ENCODE data around the gene RSPRY1. TPM values are rescaled to one million over a fixed set of nuclear protein-coding genes. Genes with fewer than 3 reads are reported as not detected.

Gene RSPRY1
- total RNA-seq, 4 donors from 2014 or later, result 13.7 to 27.2 (median 23.1) TPM

DNA sequence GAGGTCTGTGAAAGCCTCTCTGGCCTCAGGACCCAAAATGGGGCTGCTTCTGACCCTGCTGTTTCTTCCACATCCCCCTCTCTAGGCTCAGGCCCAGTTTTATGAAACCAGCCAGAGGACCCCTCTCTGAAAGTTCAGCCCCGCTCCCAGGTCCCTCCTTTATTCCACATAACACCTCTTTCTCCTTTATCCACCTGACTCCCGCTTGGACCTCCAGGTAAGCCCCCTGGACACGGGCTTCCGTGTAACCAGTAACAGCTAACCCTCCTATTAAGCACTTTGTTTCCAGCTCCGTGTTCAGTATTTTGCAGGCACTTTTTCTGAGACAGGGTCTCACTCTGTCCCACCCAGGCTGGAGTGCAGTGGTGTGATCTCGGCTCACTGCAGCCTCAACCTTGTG is 37.6 kb upstream of the RSPRY1 start:
- Histone ChIP-seq H3K36me3 (peaks cover 0 to 19% (median 0%) of the 10 kb centered on the region in 3 donors), H3K4me3 (no peak overlapping the region), H3K4me1 (peaks cover 19 to 54% (median 20%) of the 10 kb centered on the region in 3 donors), H3K27me3 (no peaks in the 10 kb centered on the region), H3K27ac (peak overlapping the region; percentile 62 to 81 (median 72)), H3K9me3 (no peaks in the 10 kb centered on the region)
- WGBS, 2 donors, result 87 to 92% methylated on average over 5 to 6 of the region's 6 CpGs
- intact Hi-C loops (cut with DNase I), result no loop called here
- DNase-seq, result no peak
- TF ChIP-seq, protein P1, sequence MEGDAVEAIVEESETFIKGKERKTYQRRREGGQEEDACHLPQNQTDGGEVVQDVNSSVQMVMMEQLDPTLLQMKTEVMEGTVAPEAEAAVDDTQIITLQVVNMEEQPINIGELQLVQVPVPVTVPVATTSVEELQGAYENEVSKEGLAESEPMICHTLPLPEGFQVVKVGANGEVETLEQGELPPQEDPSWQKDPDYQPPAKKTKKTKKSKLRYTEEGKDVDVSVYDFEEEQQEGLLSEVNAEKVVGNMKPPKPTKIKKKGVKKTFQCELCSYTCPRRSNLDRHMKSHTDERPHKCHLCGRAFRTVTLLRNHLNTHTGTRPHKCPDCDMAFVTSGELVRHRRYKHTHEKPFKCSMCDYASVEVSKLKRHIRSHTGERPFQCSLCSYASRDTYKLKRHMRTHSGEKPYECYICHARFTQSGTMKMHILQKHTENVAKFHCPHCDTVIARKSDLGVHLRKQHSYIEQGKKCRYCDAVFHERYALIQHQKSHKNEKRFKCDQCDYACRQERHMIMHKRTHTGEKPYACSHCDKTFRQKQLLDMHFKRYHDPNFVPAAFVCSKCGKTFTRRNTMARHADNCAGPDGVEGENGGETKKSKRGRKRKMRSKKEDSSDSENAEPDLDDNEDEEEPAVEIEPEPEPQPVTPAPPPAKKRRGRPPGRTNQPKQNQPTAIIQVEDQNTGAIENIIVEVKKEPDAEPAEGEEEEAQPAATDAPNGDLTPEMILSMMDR (IDR thresholded peaks at IDR 0.05), result no peak
- TF ChIP-seq POLR2A (IDR thresholded peaks at IDR 0.05), result no peak

DNA sequence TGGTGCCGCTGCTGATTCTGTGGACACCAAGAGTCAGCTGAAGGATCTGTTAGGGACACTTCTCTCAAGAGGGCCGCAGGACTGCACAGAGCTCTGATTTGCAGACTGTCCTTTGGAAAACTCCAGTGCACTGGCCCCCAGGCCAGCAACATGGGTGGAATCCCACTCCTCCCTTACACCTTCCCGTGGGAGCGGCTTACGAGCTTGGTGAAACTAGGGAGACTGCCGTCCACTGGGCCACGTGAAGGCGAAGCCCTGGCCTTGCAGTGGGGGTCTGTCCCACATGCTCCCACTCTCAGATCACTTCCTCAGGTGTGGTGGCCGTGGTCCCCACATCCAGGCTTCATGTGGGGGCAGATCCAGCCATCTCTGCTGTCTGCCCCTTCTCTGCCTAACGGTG is 36.7 kb upstream of the RSPRY1 start:
- TF ChIP-seq, protein P1 (IDR thresholded peaks at IDR 0.05), result no peak
- intact Hi-C loops (cut with DNase I), result no loop called here
- no peaks in the 10 kb centered on the region for H3K27me3 ChIP-seq
- no peak overlapping the region for H3K4me3 ChIP-seq
- H3K9me3 ChIP-seq, result no peaks in the 10 kb centered on the region
- DNase-seq, result no peak
- peaks cover 19 to 45% (median 20%) of the 10 kb centered on the region in 3 donors for H3K4me1 ChIP-seq
- 88 to 100% methylated on average over 1 to 2 of the region's 10 CpGs for WGBS, 2 donors
- peak overlapping the region in 1 of 4 donors; percentile 65 for H3K27ac ChIP-seq
- peaks cover 3 to 28% (median 7%) of the 10 kb centered on the region in 3 donors for H3K36me3 ChIP-seq

DNA sequence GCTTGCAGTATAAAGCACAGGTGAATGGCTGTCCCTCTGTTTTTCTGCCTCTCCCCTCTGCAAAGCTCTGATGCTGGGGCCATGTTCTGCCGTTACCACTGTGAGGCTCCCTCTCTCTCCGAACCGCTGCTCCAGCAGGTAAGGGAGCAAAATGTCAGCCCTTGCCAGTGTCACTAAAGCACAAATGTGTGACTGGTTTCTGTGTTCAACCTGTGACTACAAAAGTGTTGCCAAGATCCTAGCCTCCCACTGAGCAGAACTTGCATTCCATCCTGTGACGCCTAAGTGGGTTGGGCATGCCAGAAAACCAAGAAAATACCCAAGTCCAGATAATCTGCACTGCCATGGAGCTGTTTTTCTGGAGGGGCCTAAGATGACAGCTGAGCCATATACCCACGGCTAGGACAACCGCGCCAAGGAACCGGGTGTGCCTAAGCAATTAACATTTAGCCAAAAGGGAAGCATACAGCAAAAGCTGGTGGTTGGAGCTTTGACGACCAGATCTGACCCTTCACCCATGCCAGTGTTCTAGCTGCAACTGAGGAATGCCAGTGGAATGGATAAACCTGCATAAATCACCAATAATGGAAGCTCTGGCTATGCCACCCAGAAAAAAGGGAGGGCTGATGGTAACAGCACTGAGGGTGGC is 35.3 kb upstream of the RSPRY1 start:
- TF ChIP-seq, protein P1 (IDR thresholded peaks at IDR 0.05), result no peak
- TF ChIP-seq POLR2A (IDR thresholded peaks at IDR 0.05), result no peak
- peaks cover 19 to 34% (median 20%) of the 10 kb centered on the region in 3 donors for H3K4me1 ChIP-seq
- 79 to 86% methylated on average over 8 of the region's 9 CpGs for WGBS, 2 donors
- no peaks in the 10 kb centered on the region for H3K27me3 ChIP-seq
- no peak overlapping the region for H3K27ac ChIP-seq
- H3K4me3 ChIP-seq, result no peak overlapping the region
- intact Hi-C loops (cut with DNase I), result no loop called here
- DNase-seq, result no peak
- H3K9me3 ChIP-seq, result no peaks in the 10 kb centered on the region
- peaks cover 6 to 42% (median 9%) of the 10 kb centered on the region in 3 donors for H3K36me3 ChIP-seq

DNA sequence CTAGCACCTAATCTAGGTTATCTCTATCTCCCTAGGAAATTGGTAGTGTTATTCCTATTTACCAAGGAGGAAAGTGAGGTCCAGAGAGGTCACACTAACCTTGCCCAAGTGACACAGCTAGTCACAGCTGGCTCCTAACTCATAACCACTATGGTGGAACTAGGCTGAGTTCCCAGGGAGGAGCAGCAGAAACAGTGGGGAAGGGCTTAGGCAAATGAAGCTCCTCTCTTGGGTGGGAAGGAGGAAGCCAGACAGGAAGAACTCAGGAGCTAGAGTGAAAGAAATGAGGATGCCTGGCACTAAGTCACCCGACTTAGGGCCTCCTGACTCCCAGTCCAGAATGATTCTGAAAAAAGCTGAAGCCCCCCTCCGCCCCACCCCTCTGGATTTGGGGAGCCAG is 34.8 kb upstream of the RSPRY1 start:
- Histone ChIP-seq H3K4me1 (peaks cover 19 to 29% (median 20%) of the 10 kb centered on the region in 3 donors), H3K27ac (no peak overlapping the region), H3K4me3 (no peak overlapping the region), H3K27me3 (no peaks in the 10 kb centered on the region), H3K36me3 (peaks cover 6 to 48% (median 9%) of the 10 kb centered on the region in 3 donors), H3K9me3 (no peaks in the 10 kb centered on the region)
- 80 to 81% methylated on average over 2 of the region's 2 CpGs for WGBS, 2 donors
- no peak for DNase-seq
- intact Hi-C loops (cut with DNase I), result no loop called here
- no peak for TF ChIP-seq POLR2A (IDR thresholded peaks at IDR 0.05)
- TF ChIP-seq, protein P1 (IDR thresholded peaks at IDR 0.05), result no peak

DNA sequence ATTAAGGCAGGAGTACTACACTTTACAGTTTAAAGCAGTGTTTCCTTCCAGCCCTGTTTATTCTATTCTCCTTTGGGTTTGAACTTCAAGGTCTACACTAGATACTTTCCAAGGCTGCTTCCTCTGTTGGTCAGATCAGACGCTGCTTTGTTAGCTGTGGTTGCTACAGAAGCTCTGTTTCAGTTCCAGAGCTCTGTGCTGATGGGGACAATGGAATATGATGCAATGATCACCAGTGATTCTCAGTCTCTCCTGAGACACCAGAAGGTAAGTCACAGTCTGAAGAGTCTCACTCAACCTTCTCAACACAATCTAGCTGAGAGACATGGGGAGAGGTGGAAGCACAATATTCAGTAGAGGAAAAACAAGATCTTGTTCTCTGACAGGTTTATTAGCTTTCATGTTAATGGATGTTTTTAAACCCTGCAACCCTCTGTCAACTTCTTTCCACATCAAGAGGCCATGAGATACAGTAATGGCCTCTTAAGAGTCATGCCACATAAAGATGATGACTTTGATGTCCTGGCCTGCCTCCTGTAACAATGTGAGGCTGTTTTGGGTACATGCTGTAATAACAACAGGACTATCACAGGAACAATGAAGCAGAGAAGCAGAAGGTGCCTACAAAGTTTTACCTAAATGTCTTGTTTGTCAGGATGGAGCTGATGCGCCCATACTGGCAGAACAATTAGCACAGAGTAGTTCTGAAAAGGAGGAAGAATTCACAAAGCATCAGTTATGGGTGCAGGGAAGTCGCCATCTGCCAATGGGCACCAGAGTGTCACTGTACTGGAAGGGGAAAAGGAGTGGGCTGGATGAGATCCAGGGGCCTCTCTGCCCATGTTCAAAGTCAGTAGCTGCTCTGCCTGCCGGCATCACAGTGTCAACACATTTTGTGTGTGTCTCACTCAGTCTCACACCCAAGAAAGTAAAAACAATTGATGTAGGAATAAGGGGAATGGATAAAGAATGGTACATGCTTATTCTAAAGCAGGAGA is 33.7 kb upstream of the RSPRY1 start:
- Histone ChIP-seq H3K27me3 (no peaks in the 10 kb centered on the region), H3K4me3 (no peak overlapping the region), H3K27ac (no peak overlapping the region), H3K36me3 (peaks cover 6 to 58% (median 9%) of the 10 kb centered on the region in 3 donors), H3K9me3 (no peaks in the 10 kb centered on the region), H3K4me1 (peaks cover 12 to 19% (median 14%) of the 10 kb centered on the region in 3 donors)
- no peak for TF ChIP-seq POLR2A (IDR thresholded peaks at IDR 0.05)
- TF ChIP-seq, protein P1 (IDR thresholded peaks at IDR 0.05), result no peak
- WGBS, 2 donors, result 83 to 87% methylated on average over 3 to 4 of the region's 4 CpGs
- intact Hi-C loops (cut with DNase I), result no loop called here
- no peak for DNase-seq
